CD4-positive, alpha-beta T cell treated with Interleukin-4 for 1 hour (primary cell): Measurements from ENCODE around the gene MMP24OS.
"Not testable (repeated sequence)": the region's sequence is repeated elsewhere in the genome, so short reads cannot be mapped to it uniquely, and the experiment has no call there.

Experiments used
- DNase-seq, 2 donors: peaks; one replicate each; pipeline ENCODE4 v3.0.0-alpha.2; 2020 to 2022

MMP24OS gene

GRCh38 chr20:35277531-35278395 lies at the start of gene MMP24OS:
TSS of gene MMP24OS (minus strand) at chr20:35278122. CDS start at chr20:35277929, 193 bp downstream.
- DNase-seq: peak; percentile 92

GRCh38 chr20:35327074-35327976 lies 49.4 kb upstream of the MMP24OS start:
- no peak for DNase-seq

- no peak for DNase-seq
These were observed 48.8 kb upstream of the MMP24OS start for GRCh38 chr20:35326740-35327073.

- no peak for DNase-seq
These were observed 48.3 kb upstream of the MMP24OS start for GRCh38 chr20:35326021-35326739.

- DNase-seq: no peak
These were observed 47.5 kb upstream of the MMP24OS start for GRCh38 chr20:35325401-35325800.

- no peak for DNase-seq
These were observed 42.6 kb upstream of the MMP24OS start for GRCh38 chr20:35320396-35321126.

- no peak for DNase-seq
These were observed 41.9 kb upstream of the MMP24OS start for GRCh38 chr20:35319871-35320197.

- no peak for DNase-seq
These were observed 41.4 kb upstream of the MMP24OS start for GRCh38 chr20:35319192-35319870.

GRCh38 chr20:35318502-35319157 lies 40.7 kb upstream of the MMP24OS start:
- DNase-seq: no peak

GRCh38 chr20:35317416-35318210 lies 39.7 kb upstream of the MMP24OS start:
- no peak for DNase-seq

- no peak for DNase-seq
These were observed 38.2 kb upstream of the MMP24OS start for GRCh38 chr20:35316086-35316485.

GRCh38 chr20:35315632-35316020 lies 37.7 kb upstream of the MMP24OS start:
- not testable (repeated sequence) for DNase-seq

GRCh38 chr20:35314816-35315631 lies 37.1 kb upstream of the MMP24OS start:
- no peak for DNase-seq

GRCh38 chr20:35312318-35312717 lies 34.4 kb upstream of the MMP24OS start:
- DNase-seq: no peak

- no peak for DNase-seq
These were observed 33.9 kb upstream of the MMP24OS start for GRCh38 chr20:35311822-35312221.

GRCh38 chr20:35311409-35311808 lies 33.5 kb upstream of the MMP24OS start:
- DNase-seq: no peak

- DNase-seq: no peak
These were observed 30.0 kb upstream of the MMP24OS start for GRCh38 chr20:35307666-35308653.

- peak in 1 of 2 donors; percentile 8 for DNase-seq
These were observed 29.1 kb upstream of the MMP24OS start for GRCh38 chr20:35306931-35307517.
